ENCODE results near the gene MEIKIN.

The MEIKIN gene

GRCh38 chr5:131987251-131987650 is 41.8 kb upstream of the MEIKIN start:
- H3K27ac ChIP-seq = no peak overlapping the region
- no peaks in the 10 kb centered on the region for H3K4me1 ChIP-seq (ENCODE audit: low read depth, poor library complexity, severe bottlenecking)
- no peak overlapping the region for H2AFZ ChIP-seq (ENCODE audit: low read depth)
- H3K4me3 ChIP-seq (IDR thresholded peaks at IDR 0.05; ENCODE audit: insufficient read depth, low read depth, low read length) = no peak overlapping the region
- no peaks in the 10 kb centered on the region for H4K20me1 ChIP-seq (ENCODE audit: insufficient read depth)
- H3K27me3 ChIP-seq (ENCODE audit: insufficient read depth, low read depth) = no peaks in the 10 kb centered on the region
- TF ChIP-seq, protein P1, sequence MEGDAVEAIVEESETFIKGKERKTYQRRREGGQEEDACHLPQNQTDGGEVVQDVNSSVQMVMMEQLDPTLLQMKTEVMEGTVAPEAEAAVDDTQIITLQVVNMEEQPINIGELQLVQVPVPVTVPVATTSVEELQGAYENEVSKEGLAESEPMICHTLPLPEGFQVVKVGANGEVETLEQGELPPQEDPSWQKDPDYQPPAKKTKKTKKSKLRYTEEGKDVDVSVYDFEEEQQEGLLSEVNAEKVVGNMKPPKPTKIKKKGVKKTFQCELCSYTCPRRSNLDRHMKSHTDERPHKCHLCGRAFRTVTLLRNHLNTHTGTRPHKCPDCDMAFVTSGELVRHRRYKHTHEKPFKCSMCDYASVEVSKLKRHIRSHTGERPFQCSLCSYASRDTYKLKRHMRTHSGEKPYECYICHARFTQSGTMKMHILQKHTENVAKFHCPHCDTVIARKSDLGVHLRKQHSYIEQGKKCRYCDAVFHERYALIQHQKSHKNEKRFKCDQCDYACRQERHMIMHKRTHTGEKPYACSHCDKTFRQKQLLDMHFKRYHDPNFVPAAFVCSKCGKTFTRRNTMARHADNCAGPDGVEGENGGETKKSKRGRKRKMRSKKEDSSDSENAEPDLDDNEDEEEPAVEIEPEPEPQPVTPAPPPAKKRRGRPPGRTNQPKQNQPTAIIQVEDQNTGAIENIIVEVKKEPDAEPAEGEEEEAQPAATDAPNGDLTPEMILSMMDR (conservative IDR thresholded peaks at IDR 0.05; ENCODE audit: low read depth, low read length) = no peak
- H3K9ac ChIP-seq = no peak overlapping the region
- no peaks in the 10 kb centered on the region for H3K79me2 ChIP-seq (ENCODE audit: insufficient read depth, low read depth)
- no peaks in the 10 kb centered on the region for H3K36me3 ChIP-seq (ENCODE audit: insufficient read depth)
- no peak overlapping the region for H3K4me2 ChIP-seq

DNA sequence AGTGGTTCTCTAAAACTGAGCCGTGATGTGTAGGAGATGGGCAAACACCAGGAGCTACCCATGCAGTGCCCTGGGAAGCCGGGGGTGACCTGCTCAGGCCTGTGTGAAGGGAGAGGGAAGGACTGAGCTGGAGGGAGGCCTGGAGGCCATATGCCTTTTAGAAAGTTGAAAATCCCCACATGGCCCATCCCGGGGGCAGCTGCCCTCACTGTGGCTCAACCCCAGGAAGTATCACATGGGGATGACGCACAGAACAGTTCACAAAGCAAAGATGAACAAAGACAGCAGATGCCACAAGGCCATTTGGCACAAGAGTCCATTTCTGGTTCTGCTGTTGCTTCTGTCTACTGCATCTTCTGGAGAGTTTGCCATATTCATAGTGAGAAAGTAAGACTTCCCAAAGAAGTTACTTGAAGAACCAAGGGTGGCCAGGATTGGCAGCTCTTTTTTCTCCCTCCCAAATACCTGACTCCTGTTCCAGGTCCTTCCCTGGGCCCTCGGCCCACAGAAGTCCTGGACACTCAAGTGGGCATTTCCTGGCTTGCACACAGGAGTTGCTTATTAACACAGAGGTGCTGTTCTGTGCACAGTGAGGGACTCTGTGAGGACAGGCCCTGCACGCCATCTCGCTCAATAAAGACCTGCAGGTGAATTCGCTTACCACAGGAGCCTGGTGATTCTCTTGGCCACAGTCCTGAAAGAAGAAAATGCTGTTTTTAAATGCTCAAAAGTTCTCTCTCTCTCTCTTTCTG is 40.9 kb upstream of the MEIKIN start:
- no peaks in the 10 kb centered on the region for H3K79me2 ChIP-seq (ENCODE audit: insufficient read depth, low read depth)
- H3K27ac ChIP-seq = no peak overlapping the region
- TF ChIP-seq, protein P1 (conservative IDR thresholded peaks at IDR 0.05; ENCODE audit: low read depth, low read length) = no peak
- H3K4me3 ChIP-seq (IDR thresholded peaks at IDR 0.05; ENCODE audit: insufficient read depth, low read depth, low read length) = no peak overlapping the region
- no peak overlapping the region for H3K4me2 ChIP-seq
- no peak overlapping the region for H2AFZ ChIP-seq (ENCODE audit: low read depth)
- no peaks in the 10 kb centered on the region for H4K20me1 ChIP-seq (ENCODE audit: insufficient read depth)
- no peaks in the 10 kb centered on the region for H3K4me1 ChIP-seq (ENCODE audit: low read depth, poor library complexity, severe bottlenecking)
- H3K9ac ChIP-seq = no peak overlapping the region
- H3K36me3 ChIP-seq (ENCODE audit: insufficient read depth) = no peaks in the 10 kb centered on the region
- no peaks in the 10 kb centered on the region for H3K27me3 ChIP-seq (ENCODE audit: insufficient read depth, low read depth)

DNA sequence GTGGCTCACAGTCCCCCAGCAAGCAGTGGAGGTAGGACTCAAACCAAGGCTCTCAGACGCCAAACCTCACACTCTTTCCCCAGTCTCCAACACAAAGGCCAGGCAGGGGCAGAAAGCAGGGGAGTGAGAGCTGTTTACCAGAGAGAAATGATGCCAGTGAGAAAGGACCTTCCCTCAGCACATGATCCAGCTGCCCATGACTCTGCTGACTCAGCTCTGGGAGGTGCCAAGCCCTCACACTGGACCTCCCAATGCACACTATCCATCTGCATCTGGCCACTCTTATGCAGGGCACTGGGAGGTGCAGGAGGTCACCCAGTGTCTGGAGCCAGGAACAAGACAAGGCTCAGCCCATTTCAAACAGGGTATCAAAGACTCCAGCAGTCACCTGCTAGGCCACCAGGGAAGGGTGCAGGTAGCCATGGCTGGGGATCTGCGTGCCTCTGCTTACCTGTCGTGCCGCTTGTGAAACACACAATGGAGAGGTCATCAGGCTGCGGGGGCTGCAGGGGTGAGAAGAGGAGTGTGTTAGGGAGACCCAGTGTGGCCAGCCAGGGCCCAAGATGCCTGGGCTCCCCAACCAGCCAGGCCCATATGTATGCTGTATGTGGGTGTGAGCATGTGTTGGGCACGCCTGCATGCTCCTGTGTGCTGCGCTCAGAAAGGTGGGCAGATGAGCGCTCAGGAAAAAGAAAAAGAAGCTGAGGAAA is 39.6 kb upstream of the MEIKIN start:
- no peaks in the 10 kb centered on the region for H3K27me3 ChIP-seq (ENCODE audit: insufficient read depth, low read depth)
- no peak overlapping the region for H3K4me3 ChIP-seq (IDR thresholded peaks at IDR 0.05; ENCODE audit: insufficient read depth, low read depth, low read length)
- no peaks in the 10 kb centered on the region for H3K4me1 ChIP-seq (ENCODE audit: low read depth, poor library complexity, severe bottlenecking)

DNA sequence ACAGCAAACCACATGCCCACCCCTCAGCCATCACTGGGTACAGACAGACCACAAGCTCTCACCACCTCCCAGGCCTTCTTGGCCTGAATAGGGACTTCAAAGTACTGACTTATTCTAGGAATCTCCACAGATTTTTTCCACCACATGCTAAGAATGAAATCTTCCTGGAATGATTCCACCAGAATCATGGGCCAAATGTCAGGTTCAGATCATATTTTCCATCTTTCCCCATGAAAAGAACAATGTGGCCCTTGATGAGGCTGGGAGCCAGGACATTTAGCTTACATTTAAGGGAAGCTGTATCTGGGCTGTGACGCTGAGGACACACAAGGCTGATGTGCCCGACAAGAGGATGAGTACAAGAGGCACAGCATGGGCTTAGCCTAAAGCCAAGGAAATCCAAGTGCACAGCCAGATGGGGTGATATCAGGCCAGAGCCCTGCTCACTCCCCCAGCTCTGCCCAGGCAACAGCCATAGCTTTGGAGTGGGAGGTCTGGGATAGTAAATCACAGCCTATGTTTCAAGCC is 37.8 kb upstream of the MEIKIN start:
- Histone ChIP-seq H2AFZ (ENCODE audit: low read depth) (no peak overlapping the region), H4K20me1 (ENCODE audit: insufficient read depth) (no peaks in the 10 kb centered on the region), H3K4me1 (ENCODE audit: low read depth, poor library complexity, severe bottlenecking) (no peaks in the 10 kb centered on the region), H3K79me2 (ENCODE audit: insufficient read depth, low read depth) (no peaks in the 10 kb centered on the region), H3K36me3 (ENCODE audit: insufficient read depth) (no peaks in the 10 kb centered on the region), H3K4me3 (IDR thresholded peaks at IDR 0.05; ENCODE audit: insufficient read depth, low read depth, low read length) (no peak overlapping the region), H3K27ac (no peak overlapping the region), H3K9ac (no peak overlapping the region), H3K27me3 (ENCODE audit: insufficient read depth, low read depth) (no peaks in the 10 kb centered on the region), H3K4me2 (no peak overlapping the region)
- TF ChIP-seq, protein P1 (conservative IDR thresholded peaks at IDR 0.05; ENCODE audit: low read depth, low read length) = no peak

More for the DNA sequence above, 39.6 kb upstream of the MEIKIN start:
- Histone ChIP-seq H4K20me1 (ENCODE audit: insufficient read depth) (no peaks in the 10 kb centered on the region), H3K79me2 (ENCODE audit: insufficient read depth, low read depth) (no peaks in the 10 kb centered on the region), H3K36me3 (ENCODE audit: insufficient read depth) (no peaks in the 10 kb centered on the region), H3K4me2 (no peak overlapping the region), H2AFZ (ENCODE audit: low read depth) (no peak overlapping the region), H3K9ac (no peak overlapping the region), H3K27ac (no peak overlapping the region)
- TF ChIP-seq, protein P1 (conservative IDR thresholded peaks at IDR 0.05; ENCODE audit: low read depth, low read length) = no peak
